Transverse colon (tissue), 4 donors: ENCODE measurements around the gene B3GAT2. TPM values are rescaled to one million over a fixed set of nuclear protein-coding genes. Genes with fewer than 3 reads are reported as not detected.

Experiments
- DNase-seq: peaks from one replicate; pipeline ENCODE4 v3.0.0-alpha.2; 2019
- H3K27ac ChIP-seq, 4 donors: fragments of 200-600 bp; sonication (generic); 2 replicates each; pipeline ENCODE4 v1.5.1; 2016 to 2018; ENCODE audit warnings: inconsistent platforms in 4 of 4
- H3K27me3 ChIP-seq: fragments of 200-600 bp; sonication (generic); 2 replicates; pipeline ENCODE4 v1.5.1; 2017; ENCODE audit warnings: inconsistent platforms
- H3K36me3 ChIP-seq, 4 donors: fragments of 200-600 bp; sonication (generic); 2 replicates each; pipeline ENCODE4 v1.5.1; 2017 to 2019; ENCODE audit warnings: inconsistent platforms in 4 of 4
- H3K4me1 ChIP-seq, 4 donors: fragments of 200-600 bp; sonication (generic); 2 replicates each; pipeline ENCODE4 v1.5.1; 2017 to 2020; ENCODE audit warnings: inconsistent platforms in 4 of 4
- H3K4me3 ChIP-seq, 4 donors: fragments of 200-600 bp; sonication (generic); 1 replicate in 1 of 4; 2 replicates in 3 of 4; pipeline versions ENCODE4 v1.5.1 to v1.6.1; 2017 to 2019; ENCODE audit warnings: inconsistent platforms in 4 of 4
- H3K9me3 ChIP-seq, 2 donors: fragments of 200-600 bp; sonication (generic); 2 replicates each; pipeline ENCODE4 v1.5.1; 2017 to 2019; ENCODE audit warnings: inconsistent platforms in 2 of 2
- CTCF ChIP-seq, 5 experiments: fragments of 200-600 bp in 3 of 5; fragments of 450-650 bp in 2 of 5; sonication (generic) in 3 of 5; IDR thresholded peaks; 1 replicate in 2 of 5; 2 replicates in 3 of 5; pipeline ENCODE4 v1.5.1; 2016 to 2017; ENCODE audit warnings: antibody characterized with exemption in 5 of 5, inconsistent platforms in 3 of 5, mild to moderate bottlenecking in 2 of 5, moderate library complexity in 1 of 5
- EP300 ChIP-seq: sonication (generic); formaldehyde crosslinking; IDR thresholded peaks from one replicate; pipeline ENCODE4 v1.6.1; 2017; ENCODE audit warnings: antibody characterized with exemption, low read depth
- POLR2A ChIP-seq: fragments of 450-650 bp; IDR thresholded peaks from one replicate; pipeline ENCODE4 v1.6.1; 2016; ENCODE audit warnings: antibody characterized with exemption, mild to moderate bottlenecking, moderate library complexity
- POLR2AphosphoS5 ChIP-seq, 3 donors: sonication (generic); formaldehyde crosslinking; IDR thresholded peaks; one replicate each; pipeline ENCODE4 v1.6.1; 2016; ENCODE audit warnings: antibody characterized with exemption in 3 of 3
- WGBS, 2 donors: methylation state at CpG; one replicate each; pipeline ENCODE4 v1.1.5; 2018; ENCODE audit warnings: low coverage in 1 of 2; 5-methylcytosine and 5-hydroxymethylcytosine counted together
- in situ Hi-C, 4 donors: fragments of 200-750 bp; cut with MboI; loops; one replicate each; pipeline versions ENCODE4 v1.15.0 to v1.15.1; 2017; ENCODE audit warnings: low sequenced_read_pairs in 3 of 4, low pct_ligation_motif_present in 1 of 4, low pct_unique_long_range_greater_than_20kb in 1 of 4
- intact Hi-C: fragments of 100-400 bp; cut with DNase I; formaldehyde crosslinking; loops from one replicate; pipeline ENCODE4 v1.15.1; 2023; ENCODE audit warnings: low total_unique reads
- total RNA-seq, 4 donors: library from RNA; depleted of rRNA; stranded (reverse); fragments of >200 nt; gene quantifications; one replicate each; pipeline ENCODE4 v1.1.0, GENCODE V29; 2016

The B3GAT2 gene
- total RNA-seq, 4 donors from 2014 or later = not detected

- intact Hi-C loops = no loop called here
- WGBS, 2 donors = 83 to 88% methylated on average over 2 of the region's 2 CpGs
These were observed 118.0 kb downstream of the B3GAT2 start for GRCh38 chr6:70838907-70839285.

GRCh38 chr6:70834520-70834919 is 122.3 kb downstream of the B3GAT2 start:
- intact Hi-C loops = no loop called here

More at GRCh38 chr6:70838907-70839285, 118.0 kb downstream of the B3GAT2 start:
- Histone ChIP-seq H3K4me1 (peaks cover 0 to under 1% (median 0%) of the 10 kb centered on the region in 4 donors), H3K36me3 (peaks cover 0 to 6% (median 0%) of the 10 kb centered on the region in 4 donors), H3K27ac (no peak overlapping the region), H3K4me3 (no peak overlapping the region), H3K27me3 (no peaks in the 10 kb centered on the region), H3K9me3 (no peaks in the 10 kb centered on the region)
- no peak for DNase-seq
- TF ChIP-seq EP300 (no peak), POLR2AphosphoS5 (IDR thresholded peaks at IDR 0.05) (no peak), POLR2A (no peak), CTCF (IDR thresholded peaks at IDR 0.05) (no peak)
- in situ Hi-C loops = no loop called here

GRCh38 chr6:70831427-70831826 is 125.4 kb downstream of the B3GAT2 start:
- no peaks in the 10 kb centered on the region for H3K27me3 ChIP-seq
- H3K4me1 ChIP-seq = peaks cover 0 to 3% (median 0%) of the 10 kb centered on the region in 4 donors
- intact Hi-C loops (no loop called here), in situ Hi-C loops (no loop called here)
- H3K36me3 ChIP-seq = no peaks in the 10 kb centered on the region
- TF ChIP-seq EP300 = no peak
- DNase-seq = no peak
- 94 to 99% methylated on average over 3 of the region's 3 CpGs for WGBS, 2 donors
- H3K27ac ChIP-seq = no peak overlapping the region
- H3K9me3 ChIP-seq = no peaks in the 10 kb centered on the region
- H3K4me3 ChIP-seq = no peak overlapping the region

More at GRCh38 chr6:70834520-70834919, 122.3 kb downstream of the B3GAT2 start:
- H3K27me3 ChIP-seq = no peaks in the 10 kb centered on the region
- no peaks in the 10 kb centered on the region for H3K9me3 ChIP-seq
- no peak overlapping the region for H3K27ac ChIP-seq
- peaks cover 0 to 6% (median 0%) of the 10 kb centered on the region in 4 donors for H3K36me3 ChIP-seq
- DNase-seq = no peak
- TF ChIP-seq CTCF (IDR thresholded peaks at IDR 0.05) = no peak
- TF ChIP-seq POLR2A = no peak
- no peak for TF ChIP-seq POLR2AphosphoS5 (IDR thresholded peaks at IDR 0.05)
- TF ChIP-seq EP300 = no peak
- 83 to 88% methylated on average over 2 of the region's 2 CpGs for WGBS, 2 donors
- H3K4me1 ChIP-seq = peaks cover 0 to 3% (median 0%) of the 10 kb centered on the region in 4 donors
- H3K4me3 ChIP-seq = no peak overlapping the region
- in situ Hi-C loops = no loop called here

- H3K36me3 ChIP-seq = no peaks in the 10 kb centered on the region
- WGBS, 2 donors = 73 to 88% methylated on average over 1 of the region's 1 CpG
- in situ Hi-C loops = no loop called here
- H3K27ac ChIP-seq = no peak overlapping the region
- H3K9me3 ChIP-seq = no peaks in the 10 kb centered on the region
- TF ChIP-seq CTCF (IDR thresholded peaks at IDR 0.05) (no peak), POLR2A (no peak), EP300 (no peak), POLR2AphosphoS5 (IDR thresholded peaks at IDR 0.05) (no peak)
- no peaks in the 10 kb centered on the region for H3K27me3 ChIP-seq
- DNase-seq = no peak
- H3K4me1 ChIP-seq = no peaks in the 10 kb centered on the region
- intact Hi-C loops = no loop called here
- no peak overlapping the region for H3K4me3 ChIP-seq
These were observed 133.2 kb downstream of the B3GAT2 start for GRCh38 chr6:70823651-70824050.

GRCh38 chr6:70821751-70822150 is 135.1 kb downstream of the B3GAT2 start:
- Histone ChIP-seq H3K27ac (no peak overlapping the region), H3K9me3 (no peaks in the 10 kb centered on the region), H3K4me3 (no peak overlapping the region), H3K27me3 (no peaks in the 10 kb centered on the region), H3K36me3 (no peaks in the 10 kb centered on the region), H3K4me1 (no peaks in the 10 kb centered on the region)
- DNase-seq = no peak
- intact Hi-C loops = no loop called here
- in situ Hi-C loops = no loop called here
- no peak for TF ChIP-seq POLR2AphosphoS5 (IDR thresholded peaks at IDR 0.05)
- TF ChIP-seq CTCF (IDR thresholded peaks at IDR 0.05) = no peak
- TF ChIP-seq EP300 = no peak
- no peak for TF ChIP-seq POLR2A
- 88 to 90% methylated on average over 2 of the region's 2 CpGs for WGBS, 2 donors
